Keratinocyte (primary cell): ENCODE results near the gene SRGAP3. TPM values are rescaled to one million over a fixed set of nuclear protein-coding genes. Genes with fewer than 3 reads are reported as not detected.

Source experiments
- DNase-seq: peaks from one replicate; pipeline ENCODE4 v3.0.0-alpha.2; 2011; ENCODE audit warnings: low read depth, missing footprints, low spot score
- FAIRE-seq: peaks from 2 replicates; lab custom pipeline; 2011; peaks lifted over from hg19 to GRCh38; lab: Jason Lieb, UNC
- H2AFZ ChIP-seq: 2 replicates; pipeline ENCODE4 v1.6.0; 2012; ENCODE audit warnings: low read length, control low read depth, inconsistent platforms; ENCODE audit not compliant: control insufficient read depth
- H3K27ac ChIP-seq: 2 replicates; pipeline ENCODE4 v1.5.1; 2011; ENCODE audit warnings: low read length; ENCODE audit not compliant: control insufficient read depth, insufficient read depth
- H3K27me3 ChIP-seq: 3 replicates; pipeline ENCODE4 v1.6.0; 2011; ENCODE audit warnings: low read length; ENCODE audit not compliant: control insufficient read depth, insufficient read depth; ENCODE audit errors: extremely low read depth
- H3K36me3 ChIP-seq, 2 experiments: 2 replicates in 1 of 2; 3 replicates in 1 of 2; pipeline ENCODE4 v1.5.1; 2011; ENCODE audit warnings: low read length in 2 of 2, mild to moderate bottlenecking in 1 of 2; ENCODE audit not compliant: control insufficient read depth in 2 of 2, insufficient read depth in 2 of 2; ENCODE audit errors: extremely low read depth in 1 of 2
- H3K4me1 ChIP-seq: 3 replicates; pipeline ENCODE4 v1.5.1; 2011; ENCODE audit warnings: low read length; ENCODE audit not compliant: control insufficient read depth, insufficient read depth; ENCODE audit errors: extremely low read depth
- H3K4me2 ChIP-seq: 3 replicates; pipeline ENCODE4 v1.6.0; 2011; ENCODE audit warnings: low read depth, low read length; ENCODE audit not compliant: control insufficient read depth, insufficient read depth; ENCODE audit errors: extremely low read depth
- H3K4me3 ChIP-seq, 3 experiments: fragments of 200-600 bp in 1 of 3; sonication (generic) in 1 of 3; 2 replicates in 2 of 3; 3 replicates in 1 of 3; pipeline ENCODE4 v1.5.1; 2011 to 2016; ENCODE audit warnings: low read length in 3 of 3, mild to moderate bottlenecking in 3 of 3, control low read depth in 2 of 3, inconsistent platforms in 1 of 3, low read depth in 1 of 3, mixed read lengths in 1 of 3, mixed run types in 1 of 3, moderate library complexity in 1 of 3; ENCODE audit not compliant: control insufficient read depth in 2 of 3, insufficient read depth in 2 of 3; ENCODE audit errors: extremely low read depth in 1 of 3
- H3K79me2 ChIP-seq: 2 replicates; pipeline ENCODE4 v1.6.0; 2012; ENCODE audit warnings: low read length; ENCODE audit not compliant: control insufficient read depth, insufficient read depth
- H3K9ac ChIP-seq: 3 replicates; pipeline ENCODE4 v1.6.0; 2011; ENCODE audit warnings: low read length; ENCODE audit not compliant: control insufficient read depth, insufficient read depth; ENCODE audit errors: extremely low read depth
- H3K9me1 ChIP-seq: 3 replicates; pipeline ENCODE4 v1.6.0; 2011; ENCODE audit warnings: low read length; ENCODE audit not compliant: control insufficient read depth, insufficient read depth; ENCODE audit errors: extremely low read depth
- H3K9me3 ChIP-seq: 2 replicates; pipeline ENCODE4 v1.5.1; 2012; ENCODE audit warnings: low read depth, low read length; ENCODE audit not compliant: control insufficient read depth
- H4K20me1 ChIP-seq: 3 replicates; pipeline ENCODE4 v1.6.0; 2011; ENCODE audit warnings: low read length; ENCODE audit not compliant: control insufficient read depth, insufficient read depth; ENCODE audit errors: extremely low read depth
- EZH2 ChIP-seq: IDR thresholded peaks from one replicate; pipeline ENCODE4 v1.6.1; 2012; ENCODE audit warnings: inconsistent platforms, mild to moderate bottlenecking, low read length, moderate library complexity
- dilution Hi-C: fragments of 300-500 bp; cut with MboI; formaldehyde crosslinking; loops from one replicate; pipeline ENCODE4 v1.7.0; 2020; ENCODE audit warnings: low sequenced_read_pairs; ENCODE audit not compliant: extremely low pct_ligation_motif_present
- polyA plus RNA-seq, 5 experiments: library from polyadenylated mRNA; depleted of rRNA in 3 of 5; stranded (reverse) in 3 of 5; stranded (forward) in 1 of 5; unstranded in 1 of 5; fragments of >200 nt; gene quantifications; 1 replicate in 1 of 5; 2 replicates in 3 of 5; 3 replicates in 1 of 5; pipeline versions ENCODE4 v1.2.1 to v1.2.3, GENCODE V29; 2011 to 2012; ENCODE audit warnings: missing spikeins in 2 of 5, low read depth in 1 of 5, low replicate concordance in 1 of 5
- TF ChIP-seq, protein P1 (sequence below), 3 experiments: IDR thresholded peaks in 1 of 3; conservative IDR thresholded peaks in 1 of 3; optimal IDR thresholded peaks in 1 of 3; 2 replicates in 2 of 3; 3 replicates in 1 of 3; pipeline versions ENCODE3 to v1.5.1; 2011; ENCODE audit warnings: low read length in 3 of 3, mild to moderate bottlenecking in 3 of 3, moderate library complexity in 2 of 3, control low read depth in 1 of 3, inconsistent platforms in 1 of 3; ENCODE audit not compliant: insufficient read depth in 2 of 3; ENCODE audit errors: extremely low read depth in 1 of 3

SRGAP3 gene
- polyA plus RNA-seq, 1 donor (not counting 4 experiments of a cell fraction or from before 2014, with no cell fraction given) = 7.2 TPM

DNA sequence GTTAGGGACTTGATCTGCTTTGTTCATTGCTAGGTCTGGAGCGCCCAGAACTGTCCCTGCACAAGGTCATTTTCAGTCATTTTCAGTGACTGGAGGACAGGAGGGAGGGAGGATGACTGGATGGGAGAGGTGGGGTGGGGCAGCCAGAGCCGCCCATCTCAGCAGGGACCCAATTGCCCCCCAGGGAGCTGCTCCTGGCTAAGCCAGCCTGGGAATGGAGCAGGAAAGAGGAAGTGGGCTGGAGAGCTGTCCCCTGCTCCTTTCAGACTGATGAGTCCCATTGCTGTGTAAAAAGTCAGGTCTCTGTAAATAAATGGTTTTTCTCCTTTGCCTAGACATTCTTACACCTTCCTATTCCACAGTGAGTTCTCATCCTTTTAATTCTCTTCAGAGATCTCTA, 187.8 kb downstream of the SRGAP3 start:
- H2AFZ ChIP-seq = no peak overlapping the region
- H3K79me2 ChIP-seq = no peaks in the 10 kb centered on the region
- DNase-seq = no peak
- H3K4me1 ChIP-seq = no peaks in the 10 kb centered on the region
- no peak overlapping the region for H3K27ac ChIP-seq
- no peak for FAIRE-seq
- peaks cover 10 to 13% of the 10 kb centered on the region in 2 experiments for H3K36me3 ChIP-seq
- H3K4me2 ChIP-seq = no peak overlapping the region
- no peak overlapping the region for H3K9ac ChIP-seq
- dilution Hi-C loops = no loop called here
- H4K20me1 ChIP-seq = no peaks in the 10 kb centered on the region
- H3K9me3 ChIP-seq = peaks cover 2% of the 10 kb centered on the region
- TF ChIP-seq EZH2 = no peak
- TF ChIP-seq, protein P1, sequence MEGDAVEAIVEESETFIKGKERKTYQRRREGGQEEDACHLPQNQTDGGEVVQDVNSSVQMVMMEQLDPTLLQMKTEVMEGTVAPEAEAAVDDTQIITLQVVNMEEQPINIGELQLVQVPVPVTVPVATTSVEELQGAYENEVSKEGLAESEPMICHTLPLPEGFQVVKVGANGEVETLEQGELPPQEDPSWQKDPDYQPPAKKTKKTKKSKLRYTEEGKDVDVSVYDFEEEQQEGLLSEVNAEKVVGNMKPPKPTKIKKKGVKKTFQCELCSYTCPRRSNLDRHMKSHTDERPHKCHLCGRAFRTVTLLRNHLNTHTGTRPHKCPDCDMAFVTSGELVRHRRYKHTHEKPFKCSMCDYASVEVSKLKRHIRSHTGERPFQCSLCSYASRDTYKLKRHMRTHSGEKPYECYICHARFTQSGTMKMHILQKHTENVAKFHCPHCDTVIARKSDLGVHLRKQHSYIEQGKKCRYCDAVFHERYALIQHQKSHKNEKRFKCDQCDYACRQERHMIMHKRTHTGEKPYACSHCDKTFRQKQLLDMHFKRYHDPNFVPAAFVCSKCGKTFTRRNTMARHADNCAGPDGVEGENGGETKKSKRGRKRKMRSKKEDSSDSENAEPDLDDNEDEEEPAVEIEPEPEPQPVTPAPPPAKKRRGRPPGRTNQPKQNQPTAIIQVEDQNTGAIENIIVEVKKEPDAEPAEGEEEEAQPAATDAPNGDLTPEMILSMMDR (optimal IDR thresholded peaks at IDR 0.05 in 1 of 3, IDR thresholded peaks at IDR 0.05 in 1 of 3, conservative IDR thresholded peaks at IDR 0.05 in 1 of 3; ENCODE audit: extremely low read depth in 1 of 3, insufficient read depth in 2 of 3, low read length in 3 of 3) = no peak
- no peaks in the 10 kb centered on the region for H3K27me3 ChIP-seq
- H3K4me3 ChIP-seq = no peak overlapping the region
- no peaks in the 10 kb centered on the region for H3K9me1 ChIP-seq

DNA sequence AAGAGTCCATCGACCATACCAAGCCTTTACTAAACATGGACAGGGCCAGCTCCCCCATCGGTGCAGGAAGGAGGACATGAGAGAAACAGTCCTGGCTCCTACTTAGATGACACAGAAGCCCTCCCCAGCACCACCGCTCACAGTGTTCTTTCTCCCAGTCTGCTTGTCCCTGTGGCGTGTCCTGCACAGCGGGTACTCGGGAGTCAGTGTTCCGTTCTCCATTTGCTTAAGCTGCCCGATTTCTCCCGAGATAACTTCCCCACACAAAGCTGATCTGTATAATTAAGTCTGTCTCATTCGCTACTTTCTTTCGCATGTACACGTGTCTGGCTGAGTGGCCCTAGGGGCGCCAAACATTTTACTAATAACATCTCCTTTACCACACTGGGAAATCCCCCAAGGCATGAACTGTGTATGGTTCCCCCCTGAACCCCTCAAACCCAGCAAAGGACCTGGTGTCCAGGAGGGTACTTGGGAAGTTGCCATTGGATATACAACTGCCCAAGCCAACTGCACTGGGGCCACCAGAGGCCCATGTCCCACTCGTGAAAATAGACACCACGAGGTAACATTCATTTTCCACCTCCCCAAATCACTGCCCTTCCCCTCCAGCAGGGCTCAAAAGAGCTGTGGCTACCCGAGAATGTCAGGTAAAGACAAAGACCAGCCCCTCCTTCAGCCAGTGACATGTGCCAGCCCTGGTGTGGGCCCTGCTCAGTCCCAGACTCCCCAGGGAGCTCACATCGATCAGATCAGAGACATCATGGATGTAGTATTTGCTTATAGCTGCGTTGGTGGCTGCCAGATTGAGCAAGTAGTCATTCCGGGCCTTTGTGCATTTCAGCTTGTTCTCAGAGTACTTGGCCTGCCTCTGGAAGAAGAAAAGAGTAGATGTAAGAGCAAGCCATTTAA, 189.7 kb downstream of the SRGAP3 start:
- H4K20me1 ChIP-seq = no peaks in the 10 kb centered on the region
- dilution Hi-C loops = no loop called here
- H3K36me3 ChIP-seq = peaks cover 10 to 20% of the 10 kb centered on the region in 2 experiments
- no peak overlapping the region for H3K4me3 ChIP-seq
- H3K79me2 ChIP-seq = no peaks in the 10 kb centered on the region
- no peaks in the 10 kb centered on the region for H3K9me1 ChIP-seq
- DNase-seq = no peak
- H2AFZ ChIP-seq = no peak overlapping the region
- FAIRE-seq = no peak
- H3K9me3 ChIP-seq = peaks cover 2% of the 10 kb centered on the region
- no peaks in the 10 kb centered on the region for H3K4me1 ChIP-seq
- no peak overlapping the region for H3K27ac ChIP-seq
- H3K27me3 ChIP-seq = no peaks in the 10 kb centered on the region
- H3K9ac ChIP-seq = no peak overlapping the region
- H3K4me2 ChIP-seq = no peak overlapping the region
- TF ChIP-seq EZH2 = no peak
- TF ChIP-seq, protein P1 (optimal IDR thresholded peaks at IDR 0.05 in 1 of 3, IDR thresholded peaks at IDR 0.05 in 1 of 3, conservative IDR thresholded peaks at IDR 0.05 in 1 of 3; ENCODE audit: extremely low read depth in 1 of 3, insufficient read depth in 2 of 3, low read length in 3 of 3) = no peak
